AG04450 (cell line): ENCODE data around the gene DDAH1. TPM values are rescaled to one million over a fixed set of nuclear protein-coding genes. Genes with fewer than 3 reads are reported as not detected.

ENCODE experiments used
- CTCF ChIA-PET: fragments of 300-600, 350-600 bp; formaldehyde crosslinking; extraction: SDS; loops from one replicate; lab custom pipeline; 2022; ENCODE audit warnings: antibody characterized with exemption, inconsistent platforms; lab: Charles Lee
- POLR2A ChIA-PET: fragments of 350-600 bp; formaldehyde crosslinking; extraction: SDS; loops from one replicate; lab custom pipeline; 2021; ENCODE audit warnings: antibody characterized with exemption, inconsistent platforms; lab: Yijun Ruan, JAX
- DNase-seq: peaks from one replicate; pipeline ENCODE4 v3.0.0-alpha.2; 2011; ENCODE audit warnings: low read depth, low spot score
- H3K27ac ChIP-seq: one replicate; pipeline ENCODE4 v1.5.1; 2012; ENCODE audit warnings: low read depth, low read length, control low read depth
- H3K27me3 ChIP-seq: one replicate; pipeline ENCODE4 v1.6.0; 2012; ENCODE audit warnings: low read length; ENCODE audit not compliant: control insufficient read depth, insufficient read depth
- H3K4me3 ChIP-seq: 2 replicates; pipeline ENCODE4 v1.5.1; 2011; ENCODE audit warnings: mild to moderate bottlenecking, low read depth, low read length, control low read depth
- H3K9me3 ChIP-seq: 2 replicates; pipeline ENCODE4 v1.5.1; 2012; ENCODE audit warnings: low read length; ENCODE audit not compliant: control insufficient read depth, insufficient read depth
- CTCF ChIP-seq: IDR thresholded peaks from 2 replicates; pipeline ENCODE4 v1.5.1; 2011; ENCODE audit warnings: low read depth, low read length, control low read depth, inconsistent platforms
- polyA plus RNA-seq: library from polyadenylated mRNA; depleted of rRNA; stranded (reverse); fragments of >200 nt; gene quantifications from 2 replicates; pipeline ENCODE4 v1.2.3, GENCODE V29; 2011

DDAH1 gene
- polyA plus RNA-seq, 1 experiment = 102 TPM

DNA sequence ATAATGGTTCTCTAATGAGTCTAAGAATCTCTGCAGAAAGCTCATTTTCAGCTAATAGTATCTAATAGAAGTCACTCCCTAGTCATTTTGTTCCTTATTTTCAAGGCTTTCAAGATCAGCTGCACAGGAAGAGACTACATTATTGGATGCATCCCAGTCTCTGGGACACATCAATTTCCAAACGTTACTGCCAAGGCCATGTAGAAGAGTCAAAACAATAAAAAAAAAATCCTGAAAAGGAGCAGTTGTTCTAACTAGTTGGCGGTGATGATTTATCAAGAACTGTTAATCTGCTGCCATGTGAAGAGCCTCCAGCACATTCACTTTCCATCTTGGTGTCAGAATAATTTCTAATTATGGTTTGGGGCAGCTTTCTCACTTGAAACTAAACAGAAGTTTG, 5.7 kb downstream of the DDAH1 start:
- TF ChIP-seq CTCF = no peak
- POLR2A ChIA-PET = no interaction called here
- DNase-seq = no peak
- Histone ChIP-seq H3K4me3 (no peak overlapping the region), H3K9me3 (no peaks in the 10 kb centered on the region; the same call in 1 of the 2 replicates), H3K27ac (no peak overlapping the region), H3K27me3 (no peaks in the 10 kb centered on the region)
- CTCF ChIA-PET = no interaction called here

- Histone ChIP-seq H3K27me3 (no peaks in the 10 kb centered on the region), H3K4me3 (no peak overlapping the region), H3K9me3 (no peaks in the 10 kb centered on the region), H3K27ac (no peak overlapping the region)
- no peak for TF ChIP-seq CTCF
- CTCF ChIA-PET = no interaction called here
- POLR2A ChIA-PET = no interaction called here
- no peak for DNase-seq
Measured at GRCh38 chr1:85454214-85454613, 10.7 kb downstream of the DDAH1 start.

GRCh38 chr1:85453640-85454194, 11.2 kb downstream of the DDAH1 start:
- Histone ChIP-seq H3K9me3 (no peaks in the 10 kb centered on the region), H3K27ac (no peak overlapping the region), H3K27me3 (no peaks in the 10 kb centered on the region), H3K4me3 (no peak overlapping the region)
- no peak for TF ChIP-seq CTCF
- POLR2A ChIA-PET = no interaction called here
- CTCF ChIA-PET = no interaction called here
- DNase-seq = no peak

GRCh38 chr1:85452948-85453347, 12.0 kb downstream of the DDAH1 start:
- Histone ChIP-seq H3K9me3 (no peaks in the 10 kb centered on the region), H3K27me3 (no peaks in the 10 kb centered on the region), H3K27ac (no peak overlapping the region), H3K4me3 (no peak overlapping the region)
- CTCF ChIA-PET = interaction anchor here (0.6 to 0.7 kb wide), 3 partner anchors 9 to 750 kb away, joined by 3 read pairs; no protein-coding TSS in a partner anchor
- TF ChIP-seq CTCF = no peak
- POLR2A ChIA-PET = interaction anchor here (1.1 kb wide), 1 partner anchor 11 kb away, joined by 3 read pairs; no protein-coding TSS in a partner anchor
- DNase-seq = no peak

- POLR2A ChIA-PET = no interaction called here
- DNase-seq = no peak
- no peak overlapping the region for H3K27ac ChIP-seq
- no peak for TF ChIP-seq CTCF
- CTCF ChIA-PET = no interaction called here
- H3K9me3 ChIP-seq = no peaks in the 10 kb centered on the region
- no peak overlapping the region for H3K4me3 ChIP-seq
- H3K27me3 ChIP-seq = no peaks in the 10 kb centered on the region
Measured at GRCh38 chr1:85451236-85451830, 13.6 kb downstream of the DDAH1 start.
